GM18907 (cell line): ENCODE data around the gene CFD.
"Not testable (repeated sequence)": the region's sequence is repeated elsewhere in the genome, so short reads cannot be mapped to it uniquely, and the experiment has no call there.

Experiments
- ATAC-seq: cut with Tn5 transposase; IDR thresholded peaks from one replicate; pipeline ENCODE4 v1.9.1; 2021; ENCODE audit warnings: mild to moderate bottlenecking, moderate library complexity; ENCODE audit not compliant: unreplicated experiment

The CFD gene

GRCh38 chr19:887599-887998, 28.1 kb downstream of the CFD start:
- ATAC-seq, result no peak

GRCh38 chr19:888581-889385, 29.3 kb downstream of the CFD start:
- no peak for ATAC-seq

- ATAC-seq, result no peak
Measured at GRCh38 chr19:889662-890295, 30.3 kb downstream of the CFD start.

- ATAC-seq, result no peak
Measured at GRCh38 chr19:890831-891230, 31.4 kb downstream of the CFD start.

GRCh38 chr19:891421-892200, 32.1 kb downstream of the CFD start:
- ATAC-seq, result not testable (repeated sequence)

GRCh38 chr19:892243-892893, 32.9 kb downstream of the CFD start:
- peak; percentile 2 for ATAC-seq

- peak; percentile 84 for ATAC-seq
Measured at GRCh38 chr19:892894-893689, 33.6 kb downstream of the CFD start, which contains the start of the genes MED16 and RNU6-9. Gene MED16 (minus strand): TSS chr19:893187. CDS start chr19:891131, 2,056 bp downstream. Gene RNU6-9 (plus strand): TSS chr19:893484.

GRCh38 chr19:896434-896833, 37.0 kb downstream of the CFD start:
- ATAC-seq, result no peak

- no peak for ATAC-seq
Measured at GRCh38 chr19:896999-897398, 37.5 kb downstream of the CFD start.

- no peak for ATAC-seq
Measured at GRCh38 chr19:897442-898039, 38.1 kb downstream of the CFD start.

- ATAC-seq, result no peak
Measured at GRCh38 chr19:898663-899062, 39.2 kb downstream of the CFD start.

GRCh38 chr19:899336-900042, 40.0 kb downstream of the CFD start:
- ATAC-seq, result no peak

GRCh38 chr19:900043-900301, 40.5 kb downstream of the CFD start:
- no peak for ATAC-seq

GRCh38 chr19:900302-901111, 41.0 kb downstream of the CFD start:
- no peak for ATAC-seq

- ATAC-seq, result no peak
Measured at GRCh38 chr19:901216-902092, 42.0 kb downstream of the CFD start.

GRCh38 chr19:902093-902370, 42.6 kb downstream of the CFD start:
- no peak for ATAC-seq

- no peak for ATAC-seq
Measured at GRCh38 chr19:902446-903226, 43.2 kb downstream of the CFD start.
